ENCODE measurements around the gene ELOVL2.

GRCh38 chr6:11056871-11057270 is 12.8 kb upstream of the ELOVL2 start:
- no peak for TF ChIP-seq CTCF (conservative IDR thresholded peaks at IDR 0.05; ENCODE audit: low read depth, low read length)
- no peak for TF ChIP-seq EZH2 (IDR thresholded peaks at IDR 0.05; ENCODE audit: borderline replicate concordance, low read depth, low read length, poor library complexity, severe bottlenecking)
